HG02973 (cell line): ENCODE results near the gene PTPA.
"Not testable (repeated sequence)": the region's sequence is repeated elsewhere in the genome, so short reads cannot be mapped to it uniquely, and the experiment has no call there.

Experiments
- ATAC-seq: cut with Tn5 transposase; IDR thresholded peaks from one replicate; pipeline ENCODE4 v1.9.1; 2021; ENCODE audit warnings: moderate library complexity; ENCODE audit not compliant: unreplicated experiment

The PTPA gene

GRCh38 chr9:129193655-129194054 is 82.4 kb downstream of the PTPA start:
- ATAC-seq: no peak

GRCh38 chr9:129194221-129194620 is 83.0 kb downstream of the PTPA start:
- no peak for ATAC-seq

- no peak for ATAC-seq
These were observed 84.4 kb downstream of the PTPA start for GRCh38 chr9:129195606-129196005.

GRCh38 chr9:129197045-129197444 is 85.8 kb downstream of the PTPA start:
- not testable (repeated sequence) for ATAC-seq

- ATAC-seq: no peak
These were observed 86.7 kb downstream of the PTPA start for GRCh38 chr9:129197978-129198318.
